A673 (cell line): ENCODE results near the gene DNTTIP2. TPM values are rescaled to one million over a fixed set of nuclear protein-coding genes. Genes with fewer than 3 reads are reported as not detected.

Source experiments
- BruUV-seq: library from RNA; stranded (reverse); fragments of 400-500 nt; replicated peaks from 2 replicates; lab custom pipeline; 2021; lab: Mats Ljungman, UMichigan
- CTCF ChIA-PET: fragments of 300-600 bp; sonication (Branson Sonifier 250); formaldehyde crosslinking; loops from one replicate; lab custom pipeline; 2022; ENCODE audit warnings: antibody characterized with exemption; lab: Charles Lee
- POLR2A ChIA-PET: fragments of 300-600 bp; sonication (Branson Sonifier 250); formaldehyde crosslinking; loops from one replicate; lab custom pipeline; 2022; ENCODE audit warnings: antibody characterized with exemption; ENCODE audit not compliant: low non-redundant PET; lab: Charles Lee
- DNase-seq: peaks from one replicate; pipeline ENCODE4 v3.0.0-alpha.2; 2015; ENCODE audit warnings: low spot score
- H3K27ac ChIP-seq: fragments of 200-600 bp; sonication (generic); 2 replicates; pipeline ENCODE4 v1.5.1; 2016; ENCODE audit warnings: mixed run types, low read depth, mild to moderate bottlenecking, mixed read lengths, antibody characterized with exemption, low read length; ENCODE audit not compliant: poor library complexity, severe bottlenecking
- H3K27me3 ChIP-seq: fragments of 200-600 bp; sonication (generic); replicated peaks from 2 replicates; pipeline ENCODE4 v1.6.1; 2017; ENCODE audit warnings: mixed run types, low read depth, mild to moderate bottlenecking, mixed read lengths, antibody characterized with exemption, low read length; ENCODE audit not compliant: insufficient read depth, poor library complexity
- H3K36me3 ChIP-seq: fragments of 200-600 bp; sonication (generic); 2 replicates; pipeline ENCODE4 v1.6.1; 2016; ENCODE audit warnings: mixed run types, mild to moderate bottlenecking, mixed read lengths, antibody characterized with exemption, low read length; ENCODE audit not compliant: insufficient read depth, poor library complexity, severe bottlenecking
- H3K4me1 ChIP-seq: fragments of 200-600 bp; sonication (generic); 2 replicates; pipeline ENCODE4 v1.6.1; 2017; ENCODE audit warnings: mixed run types, mild to moderate bottlenecking, mixed read lengths, antibody characterized with exemption, low read length; ENCODE audit not compliant: insufficient read depth, poor library complexity, severe bottlenecking
- H3K4me3 ChIP-seq: fragments of 200-600 bp; sonication (generic); 2 replicates; pipeline ENCODE4 v1.5.1; 2016; ENCODE audit warnings: low read depth, mixed run types, mild to moderate bottlenecking, mixed read lengths, low read length; ENCODE audit not compliant: poor library complexity, severe bottlenecking
- H3K9me3 ChIP-seq: fragments of 200-600 bp; sonication (generic); 2 replicates; pipeline ENCODE4 v1.6.1; 2016; ENCODE audit warnings: mixed run types, low read depth, mild to moderate bottlenecking, mixed read lengths, antibody characterized with exemption, low read length; ENCODE audit not compliant: poor library complexity, severe bottlenecking
- EZH2 ChIP-seq: fragments of 200-600 bp; sonication (generic); IDR thresholded peaks from 2 replicates; pipeline ENCODE4 v1.6.1; 2017; ENCODE audit warnings: borderline replicate concordance, low read depth, mild to moderate bottlenecking, mixed read lengths, antibody characterized with exemption, low read length; ENCODE audit not compliant: poor library complexity, severe bottlenecking
- intact Hi-C: fragments of 100-400 bp; cut with micrococcal nuclease; formaldehyde crosslinking; loops from one replicate; pipeline ENCODE4 v1.10.0; 2022; ENCODE audit not compliant: unreplicated experiment
- total RNA-seq: library from RNA; stranded (reverse); gene quantifications from 2 replicates; pipeline ENCODE4 v1.2.3, GENCODE V29; 2021
- TF ChIP-seq, protein P1 (sequence below): fragments of 300-800, 200-600 bp; sonication (generic); conservative IDR thresholded peaks from 2 replicates; pipeline ENCODE4 v1.5.1; 2017; ENCODE audit warnings: low read depth, mild to moderate bottlenecking, antibody characterized with exemption, low read length, moderate library complexity, mixed read lengths

Gene DNTTIP2
- total RNA-seq, 1 experiment from 2014 or later = 102 TPM

GRCh38 chr1:93842750-93843500 is 36.1 kb downstream of the DNTTIP2 start:
- no TSS peak for BruUV-seq
- Histone ChIP-seq H3K4me1 (peaks cover 6% of the 10 kb centered on the region), H3K9me3 (no peaks in the 10 kb centered on the region), H3K27me3 (no peaks in the 10 kb centered on the region), H3K36me3 (no peaks in the 10 kb centered on the region), H3K27ac (no peak overlapping the region), H3K4me3 (no peak overlapping the region)
- ChIA-PET CTCF (no interaction called here), POLR2A (no interaction called here)
- intact Hi-C loops = no loop called here
- TF ChIP-seq EZH2 = no peak
- TF ChIP-seq, protein P1, sequence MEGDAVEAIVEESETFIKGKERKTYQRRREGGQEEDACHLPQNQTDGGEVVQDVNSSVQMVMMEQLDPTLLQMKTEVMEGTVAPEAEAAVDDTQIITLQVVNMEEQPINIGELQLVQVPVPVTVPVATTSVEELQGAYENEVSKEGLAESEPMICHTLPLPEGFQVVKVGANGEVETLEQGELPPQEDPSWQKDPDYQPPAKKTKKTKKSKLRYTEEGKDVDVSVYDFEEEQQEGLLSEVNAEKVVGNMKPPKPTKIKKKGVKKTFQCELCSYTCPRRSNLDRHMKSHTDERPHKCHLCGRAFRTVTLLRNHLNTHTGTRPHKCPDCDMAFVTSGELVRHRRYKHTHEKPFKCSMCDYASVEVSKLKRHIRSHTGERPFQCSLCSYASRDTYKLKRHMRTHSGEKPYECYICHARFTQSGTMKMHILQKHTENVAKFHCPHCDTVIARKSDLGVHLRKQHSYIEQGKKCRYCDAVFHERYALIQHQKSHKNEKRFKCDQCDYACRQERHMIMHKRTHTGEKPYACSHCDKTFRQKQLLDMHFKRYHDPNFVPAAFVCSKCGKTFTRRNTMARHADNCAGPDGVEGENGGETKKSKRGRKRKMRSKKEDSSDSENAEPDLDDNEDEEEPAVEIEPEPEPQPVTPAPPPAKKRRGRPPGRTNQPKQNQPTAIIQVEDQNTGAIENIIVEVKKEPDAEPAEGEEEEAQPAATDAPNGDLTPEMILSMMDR = no peak
- no peak for DNase-seq

- H3K27ac ChIP-seq = no peak overlapping the region
- H3K4me1 ChIP-seq = peaks cover 6% of the 10 kb centered on the region
- no peak overlapping the region for H3K4me3 ChIP-seq
- no TSS peak for BruUV-seq
- H3K9me3 ChIP-seq = no peaks in the 10 kb centered on the region
- H3K36me3 ChIP-seq = no peaks in the 10 kb centered on the region
- intact Hi-C loops = no loop called here
- ChIA-PET POLR2A (no interaction called here), CTCF (no interaction called here)
- H3K27me3 ChIP-seq = no peaks in the 10 kb centered on the region
- no peak for TF ChIP-seq EZH2
- TF ChIP-seq, protein P1 = no peak
- DNase-seq = no peak
Measured at GRCh38 chr1:93841771-93842170, 37.2 kb downstream of the DNTTIP2 start.

- Histone ChIP-seq H3K27me3 (no peaks in the 10 kb centered on the region), H3K9me3 (no peaks in the 10 kb centered on the region), H3K4me1 (peaks cover 5% of the 10 kb centered on the region), H3K36me3 (no peaks in the 10 kb centered on the region), H3K4me3 (no peak overlapping the region), H3K27ac (no peak overlapping the region)
- DNase-seq = no peak
- CTCF ChIA-PET = no interaction called here
- intact Hi-C loops = no loop called here
- POLR2A ChIA-PET = no interaction called here
- BruUV-seq = no TSS peak
- no peak for TF ChIP-seq EZH2
- TF ChIP-seq, protein P1 = no peak
Measured at GRCh38 chr1:93840956-93841482, 38.0 kb downstream of the DNTTIP2 start.
